ENCODE results near the gene ZNF837. TPM values are rescaled to one million over a fixed set of nuclear protein-coding genes. Genes with fewer than 3 reads are reported as not detected.

ZNF837 gene
- total RNA-seq, 4 donors from 2014 or later: 1.5 to 3.7 (median 2.1) TPM

- Histone ChIP-seq H3K36me3 (peaks cover 33 to 70% (median 56%) of the 10 kb centered on the region in 4 donors), H3K27me3 (no peaks in the 10 kb centered on the region), H3K4me1 (no peaks in the 10 kb centered on the region), H3K27ac (replicated peaks in 1 of 4) (no peak overlapping the region), H3K4me3 (no peak overlapping the region), H3K9me3 (peaks cover 0 to 3% (median 0%) of the 10 kb centered on the region in 4 donors)
- 100% methylated on average over 3 of the region's 4 CpGs for WGBS
- no peak for TF ChIP-seq CTCF (IDR thresholded peaks at IDR 0.05)
- TF ChIP-seq POLR2AphosphoS5 (IDR thresholded peaks at IDR 0.05): no peak
- no peak for TF ChIP-seq POLR2A (IDR thresholded peaks at IDR 0.05; ENCODE audit: low read depth)
- no peak for TF ChIP-seq EP300 (IDR thresholded peaks at IDR 0.05)
- intact Hi-C loops (cut with DNase I): no loop called here
- DNase-seq (ENCODE audit: extremely low spot score): no peak
Observed at GRCh38 chr19:58336820-58337219, 44.0 kb downstream of the ZNF837 start.

GRCh38 chr19:58336216-58336615 is 44.6 kb downstream of the ZNF837 start:
- intact Hi-C loops (cut with DNase I): no loop called here
- Histone ChIP-seq H3K27ac (replicated peaks in 1 of 4) (no peak overlapping the region), H3K36me3 (peaks cover 33 to 64% (median 54%) of the 10 kb centered on the region in 4 donors), H3K27me3 (no peaks in the 10 kb centered on the region), H3K4me1 (no peaks in the 10 kb centered on the region), H3K9me3 (peaks cover 0 to 3% (median 0%) of the 10 kb centered on the region in 4 donors), H3K4me3 (no peak overlapping the region)
- TF ChIP-seq CTCF (IDR thresholded peaks at IDR 0.05): no peak
- TF ChIP-seq POLR2A (IDR thresholded peaks at IDR 0.05; ENCODE audit: low read depth): no peak
- TF ChIP-seq POLR2AphosphoS5 (IDR thresholded peaks at IDR 0.05): no peak
- no peak for TF ChIP-seq EP300 (IDR thresholded peaks at IDR 0.05)
- 88% methylated on average over 1 of the region's 1 CpG for WGBS
- no peak for DNase-seq (ENCODE audit: extremely low spot score)

- no peak for TF ChIP-seq EP300 (IDR thresholded peaks at IDR 0.05)
- Histone ChIP-seq H3K27ac (replicated peaks in 1 of 4) (no peak overlapping the region), H3K4me3 (no peak overlapping the region), H3K36me3 (peaks cover 33 to 58% (median 54%) of the 10 kb centered on the region in 4 donors), H3K27me3 (no peaks in the 10 kb centered on the region), H3K9me3 (peaks cover 0 to 3% (median 0%) of the 10 kb centered on the region in 4 donors), H3K4me1 (no peaks in the 10 kb centered on the region)
- intact Hi-C loops (cut with DNase I): no loop called here
- 81% methylated on average over 3 of the region's 3 CpGs for WGBS
- no peak for DNase-seq (ENCODE audit: extremely low spot score)
Observed at GRCh38 chr19:58335630-58336029, 45.2 kb downstream of the ZNF837 start.

GRCh38 chr19:58334691-58335249 is 46.1 kb downstream of the ZNF837 start:
- DNase-seq (ENCODE audit: extremely low spot score): no peak
- Histone ChIP-seq H3K4me3 (no peak overlapping the region), H3K9me3 (peaks cover 0 to 3% (median 0%) of the 10 kb centered on the region in 4 donors), H3K4me1 (no peaks in the 10 kb centered on the region), H3K27ac (replicated peaks in 1 of 4) (no peak overlapping the region), H3K36me3 (peaks cover 33 to 53% (median 50%) of the 10 kb centered on the region in 4 donors), H3K27me3 (no peaks in the 10 kb centered on the region)
- intact Hi-C loops (cut with DNase I): no loop called here
- 92% methylated on average over 16 of the region's 19 CpGs for WGBS
- TF ChIP-seq CTCF (IDR thresholded peaks at IDR 0.05): no peak

- Histone ChIP-seq H3K27ac (replicated peaks in 1 of 4) (no peak overlapping the region), H3K27me3 (no peaks in the 10 kb centered on the region), H3K36me3 (peaks cover 19 to 32% (median 30%) of the 10 kb centered on the region in 4 donors), H3K4me3 (no peak overlapping the region), H3K4me1 (peaks cover 13 to 14% (median 14%) of the 10 kb centered on the region in 4 donors), H3K9me3 (no peaks in the 10 kb centered on the region)
- TF ChIP-seq POLR2AphosphoS5 (IDR thresholded peaks at IDR 0.05): no peak
- TF ChIP-seq POLR2A (IDR thresholded peaks at IDR 0.05; ENCODE audit: low read depth): no peak
- TF ChIP-seq EP300 (IDR thresholded peaks at IDR 0.05): no peak
- TF ChIP-seq CTCF (IDR thresholded peaks at IDR 0.05): no peak
- DNase-seq (ENCODE audit: extremely low spot score): no peak
- intact Hi-C loops (cut with DNase I): no loop called here
- WGBS: 100% methylated on average over 1 of the region's 1 CpG
Observed at GRCh38 chr19:58332697-58333096, 48.1 kb downstream of the ZNF837 start.

Data from esophagus muscularis mucosa (tissue), 4 donors.